ENCODE measurements around the gene RAB22A.

RAB22A gene

DNA sequence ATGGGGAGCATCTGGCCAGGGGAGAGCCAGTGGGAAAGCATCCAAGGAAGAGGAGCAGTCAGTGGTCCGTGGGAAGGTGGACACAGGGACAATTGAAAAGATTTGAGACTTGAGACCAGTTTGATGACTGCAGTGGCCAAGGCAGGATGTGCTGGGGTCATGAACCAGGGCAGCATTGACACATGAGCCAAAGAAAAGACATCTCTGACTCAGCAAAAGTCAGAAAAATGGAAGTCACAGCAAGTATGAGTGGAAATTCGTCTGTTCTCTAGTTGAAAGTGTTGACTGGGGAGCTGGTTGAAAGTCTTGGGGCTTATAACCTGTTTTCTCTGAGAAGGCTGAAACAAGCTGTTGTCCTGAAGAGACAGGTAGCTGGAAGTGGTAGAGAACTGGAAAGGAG lies 31.3 kb downstream of the RAB22A start:
- Histone ChIP-seq H3K4me1 (ENCODE audit: control insufficient read depth in 2 of 2, insufficient read depth in 2 of 2, low read length in 2 of 2) (no peaks in the 10 kb centered on the region), H3K9ac (ENCODE audit: low read depth in 1 of 2, low read length in 2 of 2) (no peak overlapping the region), H3K4me3 (ENCODE audit: low read length in 2 of 2) (no peak overlapping the region), H3K27ac (ENCODE audit: low read depth in 2 of 2, low read length in 2 of 2) (no peak overlapping the region), H3K36me3 (ENCODE audit: control insufficient read depth in 2 of 2, insufficient read depth in 2 of 2, low read length in 2 of 2) (peaks cover 14 to 23% of the 10 kb centered on the region in 2 donors), H3K9me3 (ENCODE audit: control insufficient read depth in 2 of 2, low read length in 2 of 2) (no peaks in the 10 kb centered on the region), H3K27me3 (ENCODE audit: control insufficient read depth in 2 of 2, insufficient read depth in 2 of 2, low read length in 2 of 2) (no peaks in the 10 kb centered on the region)

DNA sequence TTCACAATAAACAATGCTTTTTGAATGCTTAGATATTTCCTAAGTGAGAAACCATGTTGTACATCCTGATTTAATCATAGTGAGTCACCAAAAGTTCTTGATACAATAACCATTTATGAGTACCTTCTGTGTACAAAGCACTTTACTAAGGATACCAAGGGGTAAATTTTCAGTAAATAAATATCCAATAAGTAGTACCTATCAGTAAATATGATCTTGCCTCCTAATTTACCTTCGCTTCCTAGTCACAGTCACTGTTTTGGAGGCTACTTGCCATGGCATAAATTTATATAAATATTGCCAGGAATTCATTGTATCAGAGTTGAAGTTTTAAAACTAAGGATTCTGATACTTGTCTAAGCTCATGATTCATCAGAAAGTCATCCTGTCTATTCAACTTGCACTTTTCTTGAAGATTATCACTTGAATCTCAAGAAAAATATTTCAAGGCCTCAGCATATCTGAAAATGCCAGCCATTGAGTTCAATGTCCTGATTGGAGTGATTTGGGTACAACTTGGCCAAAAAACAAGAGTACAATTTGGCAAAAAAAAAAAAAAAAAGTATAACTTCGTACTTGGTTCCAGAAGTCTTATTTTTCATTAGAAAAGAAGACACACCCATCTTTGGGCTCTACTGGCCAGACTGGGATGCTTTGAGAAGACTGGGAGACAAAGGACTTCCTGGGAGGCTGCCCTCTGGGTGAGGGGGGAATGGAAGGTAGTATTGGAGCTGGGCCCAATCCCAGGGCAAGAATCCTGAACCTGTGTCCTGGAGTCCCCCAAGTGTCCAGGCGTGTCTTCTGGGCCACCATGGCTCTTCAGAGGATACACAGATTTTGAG lies 32.8 kb downstream of the RAB22A start:
- Histone ChIP-seq H3K9me3 (ENCODE audit: control insufficient read depth in 2 of 2, low read length in 2 of 2) (no peaks in the 10 kb centered on the region), H3K9ac (ENCODE audit: low read depth in 1 of 2, low read length in 2 of 2) (no peak overlapping the region), H3K27me3 (ENCODE audit: control insufficient read depth in 2 of 2, insufficient read depth in 2 of 2, low read length in 2 of 2) (no peaks in the 10 kb centered on the region), H3K4me3 (ENCODE audit: low read length in 2 of 2) (no peak overlapping the region), H3K4me1 (ENCODE audit: control insufficient read depth in 2 of 2, insufficient read depth in 2 of 2, low read length in 2 of 2) (no peaks in the 10 kb centered on the region), H3K36me3 (ENCODE audit: control insufficient read depth in 2 of 2, insufficient read depth in 2 of 2, low read length in 2 of 2) (peaks cover 24 to 36% of the 10 kb centered on the region in 2 donors), H3K27ac (ENCODE audit: low read depth in 2 of 2, low read length in 2 of 2) (no peak overlapping the region)

DNA sequence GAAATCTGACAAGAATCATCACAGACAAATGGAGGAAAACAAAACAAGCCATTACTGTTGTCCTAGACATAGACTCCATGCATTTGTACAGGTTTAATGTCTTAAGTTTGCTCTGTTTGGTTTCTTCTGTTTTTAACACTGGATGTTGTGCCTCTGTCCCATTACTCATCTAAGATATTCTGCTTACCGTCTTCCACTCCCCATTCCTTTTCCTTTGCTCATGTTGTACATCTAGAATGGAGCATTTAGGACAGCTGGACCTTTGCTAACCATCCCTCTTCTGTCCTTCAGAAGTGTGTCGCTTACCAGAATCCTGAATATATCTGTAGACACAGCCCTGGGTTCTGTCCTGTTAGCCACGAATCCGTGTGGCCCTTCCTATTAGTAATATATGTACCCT lies 35.2 kb downstream of the RAB22A start:
- H3K4me1 ChIP-seq (ENCODE audit: control insufficient read depth in 2 of 2, insufficient read depth in 2 of 2, low read length in 2 of 2) = no peaks in the 10 kb centered on the region
- H3K27me3 ChIP-seq (ENCODE audit: control insufficient read depth in 2 of 2, insufficient read depth in 2 of 2, low read length in 2 of 2) = no peaks in the 10 kb centered on the region
- H3K27ac ChIP-seq (ENCODE audit: low read depth in 2 of 2, low read length in 2 of 2) = no peak overlapping the region
- peaks cover 22 to 36% of the 10 kb centered on the region in 2 donors for H3K36me3 ChIP-seq (ENCODE audit: control insufficient read depth in 2 of 2, insufficient read depth in 2 of 2, low read length in 2 of 2)
- no peaks in the 10 kb centered on the region for H3K9me3 ChIP-seq (ENCODE audit: control insufficient read depth in 2 of 2, low read length in 2 of 2)
- H3K4me3 ChIP-seq (ENCODE audit: low read length in 2 of 2) = no peak overlapping the region
- no peak overlapping the region for H3K9ac ChIP-seq (ENCODE audit: low read depth in 1 of 2, low read length in 2 of 2)

DNA sequence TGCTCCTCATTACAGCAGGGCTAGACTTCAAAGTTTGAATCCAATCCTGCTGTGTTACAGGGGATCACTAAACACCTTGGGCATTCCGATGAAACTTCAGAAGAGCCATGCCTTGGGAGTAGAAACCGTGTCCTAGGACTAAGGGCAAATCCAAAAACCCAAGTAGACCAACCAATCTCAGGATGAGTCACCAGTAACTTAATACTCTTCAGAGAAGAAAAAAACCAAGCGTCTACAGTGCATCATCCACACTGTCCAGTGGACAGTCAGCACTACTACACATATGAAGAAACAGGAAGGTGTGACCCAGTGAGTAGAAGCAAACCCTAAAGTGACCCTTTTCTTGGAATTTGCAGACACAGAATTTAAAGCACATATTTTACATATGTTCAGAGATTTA lies 40.1 kb downstream of the RAB22A start:
- no peak overlapping the region for H3K9ac ChIP-seq (ENCODE audit: low read depth in 1 of 2, low read length in 2 of 2)
- no peaks in the 10 kb centered on the region for H3K4me1 ChIP-seq (ENCODE audit: control insufficient read depth in 2 of 2, insufficient read depth in 2 of 2, low read length in 2 of 2)
- H3K27me3 ChIP-seq (ENCODE audit: control insufficient read depth in 2 of 2, insufficient read depth in 2 of 2, low read length in 2 of 2) = no peaks in the 10 kb centered on the region
- no peak overlapping the region for H3K4me3 ChIP-seq (ENCODE audit: low read length in 2 of 2)
- peaks cover 33 to 35% of the 10 kb centered on the region in 2 donors for H3K36me3 ChIP-seq (ENCODE audit: control insufficient read depth in 2 of 2, insufficient read depth in 2 of 2, low read length in 2 of 2)
- no peak overlapping the region for H3K27ac ChIP-seq (ENCODE audit: low read depth in 2 of 2, low read length in 2 of 2)
- H3K9me3 ChIP-seq (ENCODE audit: control insufficient read depth in 2 of 2, low read length in 2 of 2) = no peaks in the 10 kb centered on the region

DNA sequence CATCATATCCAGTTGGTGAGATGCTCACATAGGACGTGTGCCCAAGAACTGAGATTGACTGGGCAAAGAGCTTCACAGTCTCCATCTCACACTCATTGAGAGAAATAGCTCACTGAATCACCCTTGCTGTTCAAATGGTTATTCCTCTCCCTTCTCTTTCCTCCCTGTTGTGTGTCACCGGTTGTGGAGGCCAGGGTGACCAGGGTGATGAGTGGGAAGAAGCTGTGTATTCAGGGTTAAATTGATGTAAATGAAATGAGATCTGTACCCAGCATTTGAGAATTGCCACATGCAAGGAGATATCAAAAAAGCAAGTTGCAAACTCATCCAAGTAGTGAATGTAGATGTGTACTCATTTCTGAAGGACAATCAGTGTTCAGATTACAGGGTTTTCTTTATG lies 43.0 kb downstream of the RAB22A start:
- Histone ChIP-seq H3K27ac (ENCODE audit: low read depth in 2 of 2, low read length in 2 of 2) (no peak overlapping the region), H3K27me3 (ENCODE audit: control insufficient read depth in 2 of 2, insufficient read depth in 2 of 2, low read length in 2 of 2) (no peaks in the 10 kb centered on the region), H3K4me1 (ENCODE audit: control insufficient read depth in 2 of 2, insufficient read depth in 2 of 2, low read length in 2 of 2) (no peaks in the 10 kb centered on the region), H3K9ac (ENCODE audit: low read depth in 1 of 2, low read length in 2 of 2) (no peak overlapping the region), H3K4me3 (ENCODE audit: low read length in 2 of 2) (no peak overlapping the region), H3K9me3 (ENCODE audit: control insufficient read depth in 2 of 2, low read length in 2 of 2) (no peaks in the 10 kb centered on the region), H3K36me3 (ENCODE audit: control insufficient read depth in 2 of 2, insufficient read depth in 2 of 2, low read length in 2 of 2) (peaks cover 24 to 39% of the 10 kb centered on the region in 2 donors)

DNA sequence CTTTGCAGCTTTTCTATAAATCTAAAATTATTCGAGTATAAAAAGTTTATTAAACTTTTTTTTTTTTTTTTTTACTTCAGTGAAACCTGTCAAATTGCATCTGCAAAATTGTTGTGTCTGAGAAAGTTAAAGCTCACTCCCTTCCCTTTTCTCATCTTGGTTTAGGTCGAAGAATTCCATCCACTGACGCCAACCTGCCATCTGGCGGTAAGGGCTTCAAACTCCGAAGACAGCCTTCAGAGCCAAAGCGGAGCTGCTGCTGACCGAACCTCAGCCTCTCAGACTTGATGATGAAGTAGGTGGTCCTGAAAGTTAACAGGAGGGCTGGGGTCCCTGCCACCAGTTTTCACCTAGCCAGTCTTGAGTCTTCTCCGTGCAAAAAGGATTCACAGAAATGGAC lies 49.9 kb downstream of the RAB22A start:
- Histone ChIP-seq H3K4me1 (ENCODE audit: control insufficient read depth in 2 of 2, insufficient read depth in 2 of 2, low read length in 2 of 2) (no peaks in the 10 kb centered on the region), H3K27ac (ENCODE audit: low read depth in 2 of 2, low read length in 2 of 2) (no peak overlapping the region), H3K9me3 (ENCODE audit: control insufficient read depth in 2 of 2, low read length in 2 of 2) (no peaks in the 10 kb centered on the region), H3K36me3 (ENCODE audit: control insufficient read depth in 2 of 2, insufficient read depth in 2 of 2, low read length in 2 of 2) (peaks cover 39 to 46% of the 10 kb centered on the region in 2 donors), H3K4me3 (ENCODE audit: low read length in 2 of 2) (no peak overlapping the region), H3K27me3 (ENCODE audit: control insufficient read depth in 2 of 2, insufficient read depth in 2 of 2, low read length in 2 of 2) (no peaks in the 10 kb centered on the region), H3K9ac (ENCODE audit: low read depth in 1 of 2, low read length in 2 of 2) (no peak overlapping the region)

DNA sequence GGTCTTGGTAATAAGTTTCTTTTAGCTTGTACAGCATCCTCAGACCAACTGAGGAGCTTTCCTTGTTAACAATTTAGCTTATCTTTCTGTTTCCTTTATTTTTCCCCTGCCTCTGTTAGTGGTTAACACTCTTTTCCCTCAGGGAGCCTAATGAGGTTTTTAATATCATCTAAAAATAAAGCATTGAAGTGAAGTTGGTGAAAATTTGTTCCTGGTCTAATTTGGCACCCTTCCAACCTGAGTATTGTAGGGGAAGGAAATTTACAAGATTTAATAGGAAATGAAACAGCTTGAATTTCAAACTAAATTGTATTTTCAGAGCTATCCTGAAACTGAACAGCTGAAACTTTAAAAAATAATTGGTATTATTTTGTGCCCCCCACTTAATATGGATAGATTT lies 51.4 kb downstream of the RAB22A start:
- no peak overlapping the region for H3K9ac ChIP-seq (ENCODE audit: low read depth in 1 of 2, low read length in 2 of 2)
- no peaks in the 10 kb centered on the region for H3K9me3 ChIP-seq (ENCODE audit: control insufficient read depth in 2 of 2, low read length in 2 of 2)
- H3K27me3 ChIP-seq (ENCODE audit: control insufficient read depth in 2 of 2, insufficient read depth in 2 of 2, low read length in 2 of 2) = no peaks in the 10 kb centered on the region
- no peak overlapping the region for H3K27ac ChIP-seq (ENCODE audit: low read depth in 2 of 2, low read length in 2 of 2)
- no peak overlapping the region for H3K4me3 ChIP-seq (ENCODE audit: low read length in 2 of 2)
- H3K4me1 ChIP-seq (ENCODE audit: control insufficient read depth in 2 of 2, insufficient read depth in 2 of 2, low read length in 2 of 2) = no peaks in the 10 kb centered on the region
- H3K36me3 ChIP-seq (ENCODE audit: control insufficient read depth in 2 of 2, insufficient read depth in 2 of 2, low read length in 2 of 2) = peaks cover 28 to 36% of the 10 kb centered on the region in 2 donors

DNA sequence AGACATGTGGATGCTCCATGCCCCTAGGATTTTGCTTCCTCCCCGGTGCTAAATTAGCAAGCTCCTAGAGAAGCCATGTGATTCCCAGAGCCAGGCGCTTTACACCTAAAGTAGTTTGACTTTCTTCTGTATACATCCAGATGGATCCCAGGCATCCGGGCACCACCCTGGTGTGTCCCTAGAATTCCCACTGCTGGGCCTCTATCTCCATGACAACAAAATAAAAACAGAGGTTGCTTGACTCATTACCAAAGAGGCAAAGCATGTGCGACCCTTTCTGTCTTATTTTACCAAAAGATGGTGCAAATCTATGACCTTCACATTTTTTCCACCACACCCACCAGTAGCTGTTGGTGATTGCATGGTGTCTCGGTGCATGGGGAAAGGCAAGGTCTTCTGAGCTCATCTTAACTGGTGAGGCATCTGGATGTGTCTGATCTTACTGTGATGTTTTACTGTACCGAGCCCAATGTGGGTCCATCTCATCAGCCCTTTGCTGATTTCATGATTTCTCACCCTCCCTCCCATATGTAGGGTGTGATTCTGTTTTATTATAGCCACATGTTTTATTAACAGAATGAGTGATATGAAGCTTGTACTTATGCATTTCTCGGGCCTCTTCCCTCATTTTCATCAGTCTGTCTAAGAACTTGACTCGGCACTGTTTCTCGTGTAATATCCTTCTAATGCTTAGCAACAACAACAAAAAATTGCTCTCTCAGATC lies 52.1 kb downstream of the RAB22A start:
- Histone ChIP-seq H3K9ac (ENCODE audit: low read depth in 1 of 2, low read length in 2 of 2) (no peak overlapping the region), H3K36me3 (ENCODE audit: control insufficient read depth in 2 of 2, insufficient read depth in 2 of 2, low read length in 2 of 2) (peaks cover 24 to 34% of the 10 kb centered on the region in 2 donors), H3K4me3 (ENCODE audit: low read length in 2 of 2) (no peak overlapping the region), H3K27me3 (ENCODE audit: control insufficient read depth in 2 of 2, insufficient read depth in 2 of 2, low read length in 2 of 2) (no peaks in the 10 kb centered on the region), H3K4me1 (ENCODE audit: control insufficient read depth in 2 of 2, insufficient read depth in 2 of 2, low read length in 2 of 2) (no peaks in the 10 kb centered on the region), H3K9me3 (ENCODE audit: control insufficient read depth in 2 of 2, low read length in 2 of 2) (no peaks in the 10 kb centered on the region), H3K27ac (ENCODE audit: low read depth in 2 of 2, low read length in 2 of 2) (no peak overlapping the region)

DNA sequence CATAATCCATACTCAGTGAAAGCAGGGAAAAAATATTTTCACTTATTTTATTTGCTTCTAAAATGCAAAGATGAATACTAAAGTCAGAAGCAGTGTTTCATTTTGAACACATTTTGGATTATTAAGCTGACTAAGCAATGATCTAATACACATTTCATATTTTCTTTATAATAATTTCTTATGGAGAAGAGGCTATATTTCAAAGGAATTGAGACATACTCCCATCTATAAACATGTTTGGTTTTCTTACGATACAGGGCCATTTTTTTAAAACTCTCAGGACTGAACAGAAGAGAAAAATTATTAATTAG lies 52.6 kb downstream of the RAB22A start:
- Histone ChIP-seq H3K27ac (ENCODE audit: low read depth in 2 of 2, low read length in 2 of 2) (no peak overlapping the region), H3K4me1 (ENCODE audit: control insufficient read depth in 2 of 2, insufficient read depth in 2 of 2, low read length in 2 of 2) (no peaks in the 10 kb centered on the region), H3K9me3 (ENCODE audit: control insufficient read depth in 2 of 2, low read length in 2 of 2) (no peaks in the 10 kb centered on the region), H3K9ac (ENCODE audit: low read depth in 1 of 2, low read length in 2 of 2) (no peak overlapping the region), H3K36me3 (ENCODE audit: control insufficient read depth in 2 of 2, insufficient read depth in 2 of 2, low read length in 2 of 2) (peaks cover 20 to 30% of the 10 kb centered on the region in 2 donors), H3K27me3 (ENCODE audit: control insufficient read depth in 2 of 2, insufficient read depth in 2 of 2, low read length in 2 of 2) (no peaks in the 10 kb centered on the region), H3K4me3 (ENCODE audit: low read length in 2 of 2) (no peak overlapping the region)

DNA sequence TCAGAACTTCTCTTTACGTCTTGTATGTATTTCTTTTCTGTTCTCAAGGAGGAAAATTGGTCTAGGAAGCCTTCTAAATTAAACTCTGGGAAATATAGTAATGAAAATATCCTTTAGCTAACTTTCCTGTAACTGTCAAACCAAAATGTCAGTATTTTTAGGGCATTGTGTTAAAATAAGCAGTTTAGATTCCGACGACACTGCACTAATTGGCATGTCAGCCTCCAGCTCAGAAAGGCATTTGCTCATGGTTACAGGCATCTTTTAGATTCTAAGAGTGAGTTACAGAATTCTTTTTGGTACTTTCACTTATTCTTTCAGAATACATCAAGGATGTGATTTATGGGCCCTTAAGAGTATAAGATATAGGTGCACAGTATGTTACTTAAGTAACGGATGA lies 53.5 kb downstream of the RAB22A start:
- no peaks in the 10 kb centered on the region for H3K9me3 ChIP-seq (ENCODE audit: control insufficient read depth in 2 of 2, low read length in 2 of 2)
- no peak overlapping the region for H3K27ac ChIP-seq (ENCODE audit: low read depth in 2 of 2, low read length in 2 of 2)
- no peaks in the 10 kb centered on the region for H3K27me3 ChIP-seq (ENCODE audit: control insufficient read depth in 2 of 2, insufficient read depth in 2 of 2, low read length in 2 of 2)
- no peaks in the 10 kb centered on the region for H3K4me1 ChIP-seq (ENCODE audit: control insufficient read depth in 2 of 2, insufficient read depth in 2 of 2, low read length in 2 of 2)
- no peak overlapping the region for H3K9ac ChIP-seq (ENCODE audit: low read depth in 1 of 2, low read length in 2 of 2)
- no peak overlapping the region for H3K4me3 ChIP-seq (ENCODE audit: low read length in 2 of 2)
- peaks cover 18 to 25% of the 10 kb centered on the region in 2 donors for H3K36me3 ChIP-seq (ENCODE audit: control insufficient read depth in 2 of 2, insufficient read depth in 2 of 2, low read length in 2 of 2)
